AG04450 (cell line): ENCODE results near the gene PCDHGB6. TPM values are rescaled to one million over a fixed set of nuclear protein-coding genes. Genes with fewer than 3 reads are reported as not detected.
A peak's percentile ranks its signal among the peaks of the same experiment; 100 is the strongest.
"Not testable (repeated sequence)": the region's sequence is repeated elsewhere in the genome, so short reads cannot be mapped to it uniquely, and the experiment has no call there.

ENCODE experiments used
- CTCF ChIA-PET: fragments of 300-600, 350-600 bp; formaldehyde crosslinking; extraction: SDS; loops from one replicate; lab custom pipeline; 2022; ENCODE audit warnings: antibody characterized with exemption, inconsistent platforms; lab: Charles Lee
- POLR2A ChIA-PET: fragments of 350-600 bp; formaldehyde crosslinking; extraction: SDS; loops from one replicate; lab custom pipeline; 2021; ENCODE audit warnings: antibody characterized with exemption, inconsistent platforms; lab: Yijun Ruan, JAX
- DNase-seq: peaks from one replicate; pipeline ENCODE4 v3.0.0-alpha.2; 2011; ENCODE audit warnings: low read depth, low spot score
- H3K27ac ChIP-seq: one replicate; pipeline ENCODE4 v1.5.1; 2012; ENCODE audit warnings: low read depth, low read length, control low read depth
- H3K27me3 ChIP-seq: one replicate; pipeline ENCODE4 v1.6.0; 2012; ENCODE audit warnings: low read length; ENCODE audit not compliant: control insufficient read depth, insufficient read depth
- H3K4me3 ChIP-seq: 2 replicates; pipeline ENCODE4 v1.5.1; 2011; ENCODE audit warnings: mild to moderate bottlenecking, low read depth, low read length, control low read depth
- H3K9me3 ChIP-seq: 2 replicates; pipeline ENCODE4 v1.5.1; 2012; ENCODE audit warnings: low read length; ENCODE audit not compliant: control insufficient read depth, insufficient read depth
- polyA minus RNA-seq: library from RNA; depleted of rRNA, polyadenylated mRNA; stranded (reverse); fragments of >200 nt; gene quantifications from 2 replicates; pipeline ENCODE4 v1.2.3, GENCODE V29; 2011; rRNA and poly(A)+ RNA removed
- polyA plus RNA-seq: library from polyadenylated mRNA; depleted of rRNA; stranded (reverse); fragments of >200 nt; gene quantifications from 2 replicates; pipeline ENCODE4 v1.2.3, GENCODE V29; 2011; rRNA removed
- TF ChIP-seq, protein P1 (sequence below): IDR thresholded peaks from 2 replicates; pipeline ENCODE4 v1.5.1; 2011; ENCODE audit warnings: low read depth, low read length, control low read depth, inconsistent platforms

The PCDHGB6 gene
- polyA plus RNA-seq: 3.3 and 3.8 TPM in 2 replicates
- polyA minus RNA-seq: 8.0 and 8.6 TPM in 2 replicates

DNA sequence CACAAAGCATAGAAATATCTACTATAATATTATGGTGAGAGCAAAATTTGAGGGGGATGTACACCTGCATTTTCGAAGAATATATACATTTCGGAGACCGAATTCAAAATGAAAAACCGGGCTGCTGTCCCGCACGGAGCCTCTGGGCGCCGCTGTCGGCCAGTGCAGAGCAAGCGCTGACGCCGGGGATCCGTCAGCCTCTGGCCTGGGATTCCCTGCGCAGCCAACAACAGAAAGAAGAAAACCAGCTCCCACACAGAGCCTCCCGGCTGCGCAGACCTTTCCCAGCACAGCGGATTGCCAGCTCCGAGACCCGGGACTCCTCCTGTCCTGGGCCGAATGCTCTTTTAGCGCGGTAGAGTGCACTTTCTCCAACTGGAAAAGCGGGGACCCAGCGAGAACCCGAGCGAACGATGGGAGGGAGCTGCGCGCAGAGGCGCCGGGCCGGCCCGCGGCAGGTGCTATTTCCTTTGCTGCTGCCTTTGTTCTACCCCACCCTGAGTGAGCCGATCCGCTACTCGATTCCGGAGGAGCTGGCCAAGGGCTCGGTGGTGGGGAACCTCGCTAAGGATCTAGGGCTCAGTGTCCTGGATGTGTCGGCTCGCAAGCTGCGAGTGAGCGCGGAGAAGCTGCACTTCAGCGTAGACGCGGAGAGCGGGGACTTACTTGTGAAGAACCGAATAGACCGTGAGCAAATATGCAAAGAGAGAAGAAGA, at the start of gene PCDHGB6:
Gene PCDHGB6, plus strand, starts transcription at position 232 of the 716 bp plus-strand sequence. Its CDS starts 182 bp downstream, at position 414.
- H3K9me3 ChIP-seq: peaks cover 63% of the 10 kb centered on the region
- H3K27ac ChIP-seq, POLR2A ChIA-PET, DNase-seq, H3K27me3 ChIP-seq: not testable (repeated sequence)
- H3K4me3 ChIP-seq: peak within 1 kb of the TSS; percentile 35
- CTCF ChIA-PET: interaction anchor here (0.9 to 4.7 kb wide), 7 partner anchors 9 to 159 kb away, joined by 3 to 54 read pairs (median 4); partner anchors contain the start of genes PCDHGB3 and PCDHGB7
- TF ChIP-seq, protein P1, sequence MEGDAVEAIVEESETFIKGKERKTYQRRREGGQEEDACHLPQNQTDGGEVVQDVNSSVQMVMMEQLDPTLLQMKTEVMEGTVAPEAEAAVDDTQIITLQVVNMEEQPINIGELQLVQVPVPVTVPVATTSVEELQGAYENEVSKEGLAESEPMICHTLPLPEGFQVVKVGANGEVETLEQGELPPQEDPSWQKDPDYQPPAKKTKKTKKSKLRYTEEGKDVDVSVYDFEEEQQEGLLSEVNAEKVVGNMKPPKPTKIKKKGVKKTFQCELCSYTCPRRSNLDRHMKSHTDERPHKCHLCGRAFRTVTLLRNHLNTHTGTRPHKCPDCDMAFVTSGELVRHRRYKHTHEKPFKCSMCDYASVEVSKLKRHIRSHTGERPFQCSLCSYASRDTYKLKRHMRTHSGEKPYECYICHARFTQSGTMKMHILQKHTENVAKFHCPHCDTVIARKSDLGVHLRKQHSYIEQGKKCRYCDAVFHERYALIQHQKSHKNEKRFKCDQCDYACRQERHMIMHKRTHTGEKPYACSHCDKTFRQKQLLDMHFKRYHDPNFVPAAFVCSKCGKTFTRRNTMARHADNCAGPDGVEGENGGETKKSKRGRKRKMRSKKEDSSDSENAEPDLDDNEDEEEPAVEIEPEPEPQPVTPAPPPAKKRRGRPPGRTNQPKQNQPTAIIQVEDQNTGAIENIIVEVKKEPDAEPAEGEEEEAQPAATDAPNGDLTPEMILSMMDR: peak; percentile 51

DNA sequence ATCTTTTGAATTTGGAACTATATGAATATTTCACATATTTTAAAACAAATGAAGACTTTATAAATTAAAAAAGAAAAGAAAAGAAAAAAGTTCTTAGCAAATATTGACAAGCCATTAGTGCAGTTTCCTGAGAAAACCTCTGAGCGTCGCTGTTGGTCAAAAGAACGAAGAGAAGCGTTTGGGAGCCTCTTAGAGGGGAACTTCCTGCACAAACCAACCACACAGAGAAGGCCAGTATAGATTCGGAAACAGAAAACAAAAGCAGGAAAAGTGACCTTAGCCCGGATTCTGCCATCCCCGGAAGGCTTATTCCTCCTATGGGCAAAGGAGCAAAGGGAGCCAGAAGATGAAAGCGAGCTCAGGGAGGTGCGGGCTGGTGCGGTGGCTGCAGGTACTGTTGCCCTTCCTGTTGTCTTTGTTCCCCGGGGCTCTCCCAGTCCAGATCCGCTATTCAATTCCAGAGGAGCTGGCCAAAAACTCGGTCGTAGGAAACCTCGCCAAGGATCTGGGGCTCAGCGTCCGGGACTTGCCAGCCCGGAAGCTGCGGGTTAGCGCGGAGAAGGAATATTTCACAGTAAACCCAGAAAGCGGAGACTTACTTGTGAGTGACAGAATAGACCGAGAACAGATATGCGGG, 47.9 kb upstream of the PCDHGB6 start, which contains the start of gene PCDHGB2:
Gene PCDHGB2, plus strand, starts transcription at position 205 of the 637 bp plus-strand sequence. Its CDS starts 142 bp downstream, at position 347.
- peak within 1 kb of the TSS; percentile 50 for H3K4me3 ChIP-seq
- TF ChIP-seq, protein P1: peak; percentile 49
- H3K9me3 ChIP-seq: peaks cover 65% of the 10 kb centered on the region
- peak within 1 kb of the TSS; percentile 49 for H3K27ac ChIP-seq
- DNase-seq: no peak
- CTCF ChIA-PET: interaction anchor here (0.6 to 1.3 kb wide), 5 partner anchors 198 to 207 kb away, joined by 3 to 12 read pairs (median 4); no protein-coding TSS in a partner anchor
- peaks cover 17% of the 10 kb centered on the region for H3K27me3 ChIP-seq
- POLR2A ChIA-PET: no interaction called here

DNA sequence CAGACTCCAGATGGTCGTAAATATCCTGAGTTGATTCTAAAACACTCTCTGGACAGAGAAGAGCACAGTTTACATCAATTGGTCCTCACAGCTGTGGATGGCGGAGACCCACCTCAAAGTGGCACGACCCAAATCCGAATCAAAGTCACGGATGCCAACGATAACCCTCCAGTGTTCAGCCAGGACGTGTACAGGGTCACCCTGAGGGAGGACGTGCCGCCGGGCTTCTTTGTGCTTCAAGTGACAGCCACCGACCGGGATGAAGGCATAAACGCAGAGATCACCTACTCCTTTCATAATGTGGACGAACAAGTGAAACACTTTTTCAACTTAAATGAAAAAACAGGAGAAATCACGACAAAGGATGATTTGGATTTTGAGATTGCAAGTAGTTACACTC, 47.1 kb upstream of the PCDHGB6 start:
- peaks cover 65% of the 10 kb centered on the region for H3K9me3 ChIP-seq
- peaks cover 24% of the 10 kb centered on the region for H3K27me3 ChIP-seq
- POLR2A ChIA-PET: no interaction called here
- CTCF ChIA-PET: interaction anchor here (0.6 to 1.3 kb wide), 4 partner anchors 197 to 206 kb away, joined by 3 to 12 read pairs (median 4); no protein-coding TSS in a partner anchor
- no peak for DNase-seq
- H3K4me3 ChIP-seq: no peak overlapping the region
- TF ChIP-seq, protein P1: no peak
- no peak overlapping the region for H3K27ac ChIP-seq

DNA sequence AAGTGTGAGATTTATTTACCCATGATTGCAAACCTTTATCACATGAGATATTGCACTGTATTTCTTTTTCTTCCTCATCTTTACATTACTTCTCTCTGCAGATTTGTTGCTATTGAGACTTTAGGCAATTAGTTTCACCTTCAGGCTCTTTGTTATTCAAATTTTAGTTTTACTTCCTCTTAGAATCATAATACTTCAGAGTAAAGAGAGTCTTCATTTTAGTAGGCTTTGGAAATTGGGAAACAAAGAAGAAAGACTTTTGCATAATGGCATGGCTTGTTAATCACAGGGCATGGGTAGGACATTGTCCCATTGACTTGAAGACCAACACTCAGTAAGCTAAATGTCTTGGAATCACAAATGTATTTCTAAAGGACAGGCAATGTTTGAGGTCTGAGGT, 45.1 kb upstream of the PCDHGB6 start:
- Histone ChIP-seq H3K4me3 (no peak overlapping the region), H3K9me3 (peaks cover 61% of the 10 kb centered on the region), H3K27ac (no peak overlapping the region), H3K27me3 (peaks cover 32% of the 10 kb centered on the region)
- TF ChIP-seq, protein P1: no peak
- POLR2A ChIA-PET: no interaction called here
- DNase-seq: no peak
- CTCF ChIA-PET: interaction anchor here (1.0 to 1.7 kb wide), 2 partner anchors 24 to 201 kb away, joined by 3 to 5 read pairs; partner anchors contain the start of gene PCDHGA2
